Right kidney (tissue), 1 donor: ENCODE data around the gene CCDC88B.

ENCODE experiments used
- DNase-seq: peaks from one replicate; pipeline ENCODE4 v3.0.0-alpha.2; 2016

The CCDC88B gene

DNA sequence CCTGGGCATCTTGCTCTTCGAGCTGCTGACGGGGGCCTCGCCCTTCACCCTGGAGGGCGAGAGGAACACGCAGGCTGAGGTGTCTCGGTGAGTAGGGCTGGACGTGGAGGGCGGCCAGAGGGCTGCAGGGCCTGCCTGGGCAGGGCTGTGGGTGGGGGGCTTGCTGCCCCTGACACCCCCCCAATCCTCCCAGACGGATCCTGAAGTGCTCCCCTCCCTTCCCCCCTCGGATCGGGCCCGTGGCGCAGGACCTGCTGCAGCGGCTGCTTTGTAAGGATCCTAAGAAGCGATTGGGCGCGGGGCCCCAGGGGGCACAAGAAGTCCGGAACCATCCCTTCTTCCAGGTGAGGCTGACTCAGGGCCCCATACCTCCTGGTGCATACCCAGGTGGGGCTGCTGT is 21.7 kb downstream of the CCDC88B start:
- no peak for DNase-seq

DNA sequence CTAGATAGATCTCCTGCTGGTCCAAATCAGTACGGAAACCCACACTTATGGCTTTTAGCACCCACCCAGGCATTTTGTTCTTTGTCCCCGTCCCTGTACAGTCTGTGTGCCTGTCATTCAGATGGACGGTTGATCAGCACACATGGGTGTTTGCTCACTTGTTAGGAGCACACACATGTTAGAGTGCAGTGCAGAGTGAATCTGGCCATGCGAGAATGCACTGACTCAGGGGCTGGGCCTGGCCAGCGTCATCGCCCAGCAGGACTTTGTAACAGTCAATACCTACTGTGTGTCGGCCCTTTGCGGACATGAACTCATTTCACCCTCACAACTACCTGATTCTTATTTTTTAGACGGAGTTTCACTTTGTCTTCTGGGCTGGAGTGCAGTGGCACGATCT is 22.3 kb downstream of the CCDC88B start:
- DNase-seq = no peak

DNA sequence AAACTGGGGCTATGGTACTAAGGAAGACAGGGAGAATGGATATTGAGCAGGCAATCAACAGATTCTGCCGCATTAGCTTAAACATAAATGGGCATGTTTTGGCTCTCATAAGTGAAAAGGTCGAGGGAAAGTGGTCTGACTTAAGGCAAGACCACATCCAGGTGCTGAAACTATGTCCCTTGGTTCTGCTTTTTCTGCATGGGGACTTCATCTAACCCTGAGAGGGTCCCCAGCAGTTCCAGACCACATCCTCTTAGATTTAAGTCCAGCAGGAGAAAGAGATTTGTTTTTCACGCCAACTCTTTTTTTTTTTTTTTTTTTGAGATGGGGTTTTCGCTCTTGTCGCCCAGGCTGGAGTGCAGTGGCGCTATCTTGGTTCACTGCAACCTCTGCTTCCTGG is 24.4 kb downstream of the CCDC88B start:
- no peak for DNase-seq

DNA sequence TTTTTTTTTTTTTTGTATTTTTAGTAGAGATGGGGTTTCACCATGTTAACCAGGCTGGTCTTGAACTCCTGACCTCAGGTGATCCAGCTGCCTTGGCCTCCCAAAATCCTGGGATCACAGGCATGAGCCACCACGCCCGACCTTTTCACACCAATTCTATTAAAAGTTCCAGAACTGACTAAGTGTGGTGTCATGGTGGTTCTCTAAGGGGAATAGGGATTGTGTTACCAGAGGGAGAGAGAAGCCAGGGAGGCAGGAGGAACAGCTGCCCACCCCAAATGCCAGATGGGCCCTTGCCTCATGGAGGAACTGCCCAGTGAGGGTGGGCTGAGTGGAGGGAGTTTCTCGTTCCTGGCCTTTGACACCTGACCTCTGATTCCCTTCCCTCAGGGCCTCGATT is 24.9 kb downstream of the CCDC88B start:
- no peak for DNase-seq

DNA sequence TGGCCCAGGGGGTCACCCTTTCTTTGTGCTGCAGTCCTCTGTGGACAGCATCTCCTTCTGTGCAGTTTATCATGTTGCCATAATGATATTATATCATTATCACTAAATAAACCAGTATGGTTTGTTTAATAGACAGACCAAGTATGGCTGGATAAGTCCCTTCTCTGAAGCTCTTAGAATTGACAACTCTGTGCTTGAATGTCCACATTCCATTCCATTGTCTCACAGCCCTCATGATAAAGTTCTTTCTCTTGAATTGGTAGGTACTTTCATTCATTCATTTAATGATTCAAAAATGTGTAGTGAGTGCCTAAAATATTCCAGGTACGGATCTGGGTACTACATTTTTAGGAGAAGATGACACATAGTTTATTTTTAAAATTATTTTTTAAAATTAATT is 26.7 kb downstream of the CCDC88B start:
- no peak for DNase-seq

DNA sequence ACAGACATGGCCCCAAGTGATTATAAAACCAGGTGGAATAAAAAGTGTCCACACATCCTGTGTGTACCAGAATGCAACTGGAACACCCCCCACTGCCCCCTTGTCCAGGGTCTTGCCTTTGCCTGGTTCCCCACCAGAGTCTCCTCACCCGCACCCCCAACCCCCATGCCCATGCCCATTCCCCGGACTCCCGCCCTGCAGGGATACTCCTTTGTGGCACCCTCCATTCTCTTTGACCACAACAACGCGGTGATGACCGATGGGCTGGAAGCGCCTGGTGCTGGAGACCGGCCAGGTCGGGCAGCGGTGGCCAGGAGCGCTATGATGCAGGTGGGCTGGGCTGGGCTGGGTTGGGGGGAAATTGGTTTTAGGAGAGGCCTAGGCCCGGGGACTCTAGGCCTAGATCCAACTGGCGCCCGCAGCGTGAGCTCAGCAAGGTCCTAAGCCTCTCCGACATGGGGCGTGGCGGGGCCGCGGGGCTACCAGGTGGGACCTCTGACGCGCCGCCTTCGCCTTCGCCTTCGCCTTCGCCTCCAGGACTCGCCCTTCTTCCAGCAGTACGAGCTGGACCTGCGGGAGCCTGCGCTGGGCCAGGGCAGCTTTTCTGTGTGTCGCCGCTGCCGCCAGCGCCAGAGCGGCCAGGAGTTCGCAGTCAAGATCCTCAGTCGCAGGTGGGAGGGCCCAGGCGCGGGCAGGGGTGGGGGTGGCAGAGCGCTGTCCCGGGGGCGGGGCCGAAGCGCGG is 28.1 kb downstream of the CCDC88B start:
- DNase-seq = no peak

DNA sequence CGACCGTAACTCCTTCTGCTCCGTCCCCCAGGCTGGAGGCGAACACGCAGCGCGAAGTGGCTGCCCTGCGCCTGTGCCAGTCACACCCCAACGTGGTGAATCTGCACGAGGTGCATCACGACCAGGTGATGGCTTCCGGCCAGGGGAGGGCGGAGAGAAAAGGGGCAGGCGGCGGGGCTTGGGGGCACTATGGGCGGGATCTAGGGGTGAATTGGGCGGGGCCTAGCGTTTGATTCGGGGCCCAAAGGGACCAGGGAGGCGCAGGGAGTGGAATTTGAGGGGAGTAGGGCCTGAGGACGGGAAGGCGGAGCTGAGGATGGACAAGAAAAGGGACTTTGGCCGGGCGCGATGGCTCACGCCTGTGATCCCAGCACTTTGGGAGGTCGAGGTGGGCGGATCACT is 28.7 kb downstream of the CCDC88B start:
- no peak for DNase-seq

DNA sequence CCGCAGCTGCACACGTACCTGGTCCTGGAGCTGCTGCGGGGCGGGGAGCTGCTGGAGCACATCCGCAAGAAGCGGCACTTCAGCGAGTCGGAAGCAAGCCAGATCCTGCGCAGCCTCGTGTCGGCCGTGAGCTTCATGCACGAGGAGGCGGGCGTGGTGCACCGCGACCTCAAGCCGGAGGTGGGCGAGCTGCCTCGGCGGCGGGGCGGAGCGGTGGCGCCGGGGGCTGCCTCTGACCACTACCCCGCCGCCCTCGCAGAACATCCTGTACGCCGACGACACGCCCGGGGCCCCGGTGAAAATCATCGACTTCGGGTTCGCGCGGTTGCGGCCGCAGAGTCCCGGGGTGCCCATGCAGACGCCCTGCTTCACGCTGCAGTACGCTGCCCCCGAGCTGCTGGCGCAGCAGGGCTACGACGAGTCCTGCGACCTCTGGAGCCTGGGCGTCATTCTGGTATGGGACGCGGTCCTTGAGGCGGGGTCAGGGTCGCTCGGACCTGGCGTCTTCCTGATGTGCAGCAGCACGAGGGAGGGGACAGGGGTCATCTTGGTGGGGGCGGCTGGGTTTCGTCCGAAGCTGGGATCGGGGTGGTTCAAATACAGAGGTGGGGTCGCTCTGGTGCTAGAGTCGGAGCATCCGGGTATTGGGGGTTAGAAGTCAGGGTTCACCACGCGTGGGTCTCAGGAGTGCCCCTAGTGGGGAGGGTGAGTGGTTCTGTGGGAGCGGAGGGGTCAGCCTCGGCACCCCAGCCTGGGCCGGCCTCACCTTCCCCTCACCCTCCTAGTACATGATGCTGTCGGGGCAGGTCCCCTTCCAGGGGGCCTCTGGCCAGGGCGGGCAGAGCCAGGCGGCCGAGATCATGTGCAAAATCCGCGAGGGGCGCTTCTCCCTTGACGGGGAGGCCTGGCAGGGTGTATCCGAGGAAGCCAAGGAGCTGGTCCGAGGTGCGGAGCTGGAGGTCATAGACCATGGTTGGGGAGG is 29.7 kb downstream of the CCDC88B start:
- DNase-seq = no peak

DNA sequence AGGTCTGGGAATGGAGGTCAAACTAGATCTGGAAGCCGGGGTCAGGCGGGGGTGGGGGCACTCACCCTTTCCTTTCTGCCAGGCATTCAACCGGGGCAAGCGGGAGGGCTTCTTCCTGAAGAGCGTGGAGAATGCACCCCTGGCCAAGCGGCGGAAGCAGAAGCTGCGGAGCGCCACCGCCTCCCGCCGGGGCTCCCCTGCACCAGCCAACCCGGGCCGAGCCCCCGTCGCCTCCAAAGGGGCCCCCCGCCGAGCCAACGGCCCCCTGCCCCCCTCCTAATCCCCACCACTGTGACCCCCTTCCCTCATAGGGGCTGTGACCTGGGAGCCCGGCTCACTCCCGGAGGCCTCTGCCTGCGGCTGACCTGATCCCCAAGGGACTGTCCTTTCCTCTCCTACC is 31.2 kb downstream of the CCDC88B start:
- DNase-seq = no peak

DNA sequence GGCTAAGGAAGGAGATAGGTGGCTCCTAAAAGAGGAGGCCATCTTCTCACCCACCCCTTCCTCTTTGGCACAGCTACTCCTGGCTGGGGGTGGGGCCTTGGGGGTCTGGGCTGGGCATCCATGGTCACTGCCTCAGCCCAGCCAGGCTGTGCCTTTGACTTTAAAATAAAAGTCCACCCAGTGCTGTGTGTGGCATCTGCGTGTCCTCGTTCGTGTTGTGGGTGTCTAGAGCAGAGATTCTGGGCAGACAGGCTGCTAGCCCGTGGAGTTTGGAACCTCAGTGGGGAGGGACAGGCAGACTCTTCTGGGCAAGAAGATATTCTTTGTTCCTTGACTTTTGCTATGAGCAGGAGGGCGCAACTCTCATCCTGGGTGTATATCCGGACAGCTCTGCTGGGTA is 32.0 kb downstream of the CCDC88B start:
- no peak for DNase-seq

DNA sequence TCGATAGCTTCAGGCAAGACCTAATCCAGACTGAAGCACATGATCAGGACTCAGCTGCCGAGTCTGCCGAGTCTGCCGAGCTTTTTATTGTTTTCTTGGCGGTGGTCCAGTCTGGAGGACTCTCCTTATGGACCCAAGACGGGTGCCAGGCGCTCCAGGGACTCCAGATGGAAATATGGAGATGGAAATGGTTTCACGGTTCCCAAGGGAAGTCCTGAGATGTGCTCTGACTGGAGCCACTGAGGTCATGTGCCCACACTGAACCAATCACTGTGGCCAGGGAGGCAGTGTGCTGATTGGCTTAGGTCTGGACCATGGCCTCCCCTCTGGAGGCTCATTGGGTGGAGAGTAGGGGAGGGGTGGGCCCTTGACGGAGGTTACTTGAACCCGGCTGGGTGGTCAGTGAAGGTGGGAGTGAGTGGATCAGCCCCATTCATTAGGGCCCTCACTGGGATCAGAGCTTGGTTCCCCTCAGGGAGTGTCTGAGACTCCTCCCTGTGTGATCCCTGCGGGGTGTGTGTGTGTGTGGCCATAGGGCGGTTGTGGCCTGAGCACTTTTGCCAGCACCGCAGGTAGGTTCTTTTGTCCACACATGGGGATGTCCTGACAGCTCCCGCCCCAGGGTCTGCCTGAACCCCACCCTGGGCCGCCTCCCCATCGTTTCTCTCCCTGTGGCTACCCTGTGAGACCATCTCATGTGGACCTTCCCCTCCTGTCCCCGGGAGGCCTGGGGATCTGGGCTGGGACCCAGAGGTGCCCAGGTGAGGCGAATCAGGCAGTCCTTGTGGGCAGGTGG is 33.0 kb downstream of the CCDC88B start:
- DNase-seq = no peak

DNA sequence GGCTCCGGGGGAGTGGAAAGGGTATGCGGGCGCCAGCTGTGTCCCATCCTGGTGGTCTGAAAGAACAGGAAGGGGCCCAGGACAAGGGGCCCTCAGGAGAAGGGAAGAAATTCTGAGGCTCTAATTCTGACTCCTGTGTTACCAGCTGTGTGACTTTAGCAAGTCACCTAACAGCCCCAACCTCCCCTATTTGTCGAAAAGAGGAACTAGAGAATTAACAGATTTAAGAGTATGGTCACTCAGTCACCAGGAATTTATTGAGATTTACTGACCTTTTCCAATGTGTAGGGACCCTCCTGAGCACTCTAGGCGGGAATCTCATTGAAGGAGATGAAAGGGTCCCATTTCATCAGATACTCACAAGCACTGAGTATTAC is 33.6 kb downstream of the CCDC88B start:
- no peak for DNase-seq

DNA sequence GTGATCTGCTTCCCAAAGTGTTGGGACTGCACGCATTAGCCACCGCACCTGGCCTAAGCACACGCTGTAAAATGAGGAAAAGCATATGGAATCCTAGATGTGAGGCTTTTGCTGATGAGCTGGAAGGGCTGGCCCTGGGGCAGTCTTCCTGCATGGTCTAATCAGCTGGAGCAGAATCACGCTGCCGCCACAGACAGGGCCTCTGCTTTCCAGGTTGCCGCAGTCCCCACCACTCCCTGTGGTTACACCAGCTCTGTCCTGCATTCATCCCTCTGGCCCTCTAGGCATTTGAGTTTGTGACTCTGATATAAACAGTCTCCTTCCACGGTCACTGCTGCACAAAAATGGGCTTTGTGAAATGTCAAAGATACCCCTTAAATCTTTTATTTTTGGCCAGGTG is 36.1 kb downstream of the CCDC88B start:
- DNase-seq = no peak

DNA sequence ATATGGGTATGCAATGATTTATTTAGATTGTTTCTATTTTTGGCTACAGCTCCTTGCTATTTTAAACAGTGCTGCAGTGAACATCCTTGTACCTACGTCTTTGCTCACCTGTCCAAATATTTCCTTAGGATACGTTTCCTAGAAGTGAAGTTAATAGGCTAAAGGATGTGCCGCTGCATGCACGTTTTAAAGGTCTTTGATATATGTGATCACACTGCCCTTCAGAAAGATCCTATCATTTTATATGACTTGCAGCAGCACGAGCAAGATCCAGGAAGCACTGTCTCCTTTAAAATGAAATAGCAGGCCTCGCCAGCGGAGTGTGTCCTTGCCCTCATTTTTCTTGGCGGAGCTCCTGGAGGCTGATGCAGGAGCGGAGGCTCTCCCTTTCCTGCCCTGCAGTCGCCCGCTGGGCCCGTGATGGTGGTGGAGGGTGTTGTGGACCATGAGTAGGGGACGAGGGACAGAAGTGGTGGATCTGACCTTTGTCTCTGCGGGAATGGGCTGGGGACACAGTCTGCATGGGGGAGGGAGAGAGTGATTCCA is 38.4 kb downstream of the CCDC88B start:
- no peak for DNase-seq

DNA sequence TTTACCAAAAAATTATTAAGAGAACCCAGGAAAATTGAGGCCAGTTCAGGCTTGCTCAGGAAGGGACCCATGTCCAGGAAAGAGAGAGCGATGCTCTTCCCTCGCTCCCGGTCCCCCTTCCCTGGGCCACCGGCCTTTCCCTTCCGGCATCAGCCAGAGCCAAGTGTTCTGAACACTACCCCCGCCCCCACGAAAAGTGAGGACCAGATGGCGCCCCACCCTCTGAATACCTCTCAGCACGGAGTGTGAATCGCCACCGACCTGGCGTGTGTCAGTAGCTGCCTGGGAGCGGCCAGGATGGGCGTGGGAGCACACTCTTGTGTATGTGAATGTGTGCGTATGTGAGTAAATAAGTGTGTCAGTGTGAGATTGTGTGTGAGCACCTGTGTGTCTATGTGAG is 39.2 kb downstream of the CCDC88B start:
- DNase-seq = no peak

DNA sequence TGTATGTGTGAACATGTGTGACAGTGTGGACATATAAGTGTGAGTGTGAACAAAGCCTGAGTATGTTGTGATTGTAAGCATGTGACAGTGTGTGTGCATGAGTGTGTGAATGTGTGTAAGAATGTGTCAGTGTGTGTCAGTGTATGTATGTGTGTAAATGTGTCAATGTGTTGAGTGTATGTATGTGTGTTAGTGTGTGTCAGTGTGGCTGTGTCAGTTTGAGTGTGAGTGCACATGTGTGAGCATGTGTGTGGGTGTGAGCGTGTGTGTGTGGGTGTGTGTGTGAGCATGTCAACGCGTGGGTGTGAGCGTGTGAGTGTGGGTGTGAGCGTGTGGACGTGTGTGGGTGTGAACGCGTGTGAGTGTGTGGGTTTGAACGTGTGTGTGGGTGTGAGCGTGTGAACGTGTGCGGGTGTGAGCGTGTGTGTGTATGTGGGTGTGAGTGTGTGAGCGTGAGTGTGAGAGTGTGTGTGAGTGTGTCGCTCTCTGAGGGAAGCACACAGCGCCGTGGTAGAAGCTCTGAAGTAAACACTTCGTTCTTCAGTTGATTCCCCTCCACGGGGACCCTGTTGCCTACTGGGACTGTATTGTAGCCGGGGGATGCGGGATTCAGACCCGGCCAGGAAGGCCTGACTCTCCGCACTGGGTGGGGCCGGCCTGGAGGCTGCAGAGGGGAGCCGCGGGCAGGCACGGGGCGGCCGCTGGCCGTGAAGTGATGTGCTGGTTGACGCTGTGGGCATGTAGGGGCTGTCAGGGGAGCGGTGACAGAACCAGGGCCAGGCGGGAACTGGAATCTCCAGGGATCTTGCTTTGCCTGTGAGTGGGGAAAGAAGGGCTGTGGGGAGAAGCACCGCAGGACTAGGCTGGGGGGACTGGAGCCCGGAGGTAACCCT is 40.1 kb downstream of the CCDC88B start:
- DNase-seq = no peak

DNA sequence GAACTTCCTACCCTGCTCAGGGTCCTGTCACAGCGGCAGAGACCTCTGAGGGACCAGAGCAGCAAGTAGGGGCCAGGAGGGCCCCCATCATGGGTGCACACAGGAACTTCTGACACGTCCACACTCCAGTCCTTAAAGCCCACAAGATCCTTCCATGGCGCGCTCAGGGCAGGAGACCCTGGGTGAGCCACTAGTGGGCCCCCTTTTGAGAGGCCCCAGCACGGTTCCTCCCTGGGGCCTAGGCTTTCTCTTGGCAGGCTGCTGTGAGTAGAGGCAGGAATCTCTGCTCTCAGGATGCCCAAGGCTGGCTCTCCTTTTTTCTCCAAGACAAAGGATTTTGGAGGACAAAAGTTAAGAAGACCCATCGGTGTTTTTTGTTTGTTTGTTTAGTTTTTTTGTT is 41.3 kb downstream of the CCDC88B start:
- no peak for DNase-seq

DNA sequence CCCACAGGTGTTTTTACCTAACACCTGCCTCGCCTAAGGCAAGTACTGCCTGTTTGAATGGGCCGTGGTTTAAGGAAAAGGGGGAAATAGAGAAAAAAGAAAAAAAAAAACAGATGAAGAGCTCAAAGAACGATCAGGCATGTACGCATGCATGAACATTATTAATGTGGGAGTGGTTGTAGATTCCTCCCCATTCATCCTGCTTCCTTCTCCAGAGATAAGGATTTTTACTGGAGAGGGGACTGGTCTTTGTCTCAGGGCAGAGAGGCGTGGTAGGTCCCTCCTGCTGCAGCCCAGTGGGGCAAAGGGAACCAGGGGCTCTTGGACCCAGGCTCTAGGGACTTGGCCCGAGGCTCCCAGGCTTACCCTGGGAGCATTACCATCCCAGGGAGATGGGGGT is 42.0 kb downstream of the CCDC88B start:
- DNase-seq = no peak

DNA sequence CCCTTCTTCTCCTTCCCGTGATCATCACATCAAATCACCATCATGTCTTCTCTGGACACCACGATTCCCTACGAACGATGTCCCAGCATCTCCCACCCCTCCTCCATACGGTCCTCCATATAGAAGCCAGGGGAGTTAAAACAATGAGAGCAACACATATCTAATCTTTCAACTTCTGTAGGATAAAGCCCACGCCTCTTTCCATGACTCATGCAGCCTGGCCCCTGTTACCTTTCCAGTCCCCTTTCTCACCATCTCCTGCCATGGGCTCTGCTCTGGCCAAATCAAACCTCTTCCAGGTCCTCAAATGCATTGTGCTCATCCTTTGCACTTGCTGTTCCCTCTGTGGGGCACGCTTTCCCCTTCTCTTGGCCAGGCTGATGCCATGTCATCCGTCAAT is 42.6 kb downstream of the CCDC88B start:
- DNase-seq = no peak

DNA sequence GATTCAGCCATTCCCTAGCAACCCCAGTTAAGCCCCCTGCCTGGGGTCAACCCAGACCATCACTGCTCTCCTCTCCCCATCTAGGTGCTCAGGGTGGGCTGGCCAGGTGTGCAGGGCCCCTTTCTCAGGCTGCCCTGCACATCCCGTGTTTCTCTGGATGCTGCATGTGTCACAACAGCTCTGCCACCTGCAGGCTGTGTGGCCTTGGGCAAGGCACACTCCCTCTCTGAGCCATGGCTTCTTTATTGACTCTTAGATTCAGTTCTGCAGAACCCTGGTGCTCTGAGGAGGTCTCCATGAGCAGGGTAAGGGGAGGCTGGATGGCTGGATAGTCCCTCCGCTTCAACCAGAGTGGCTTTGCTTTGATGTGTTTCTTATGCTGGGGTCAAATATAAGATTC is 43.6 kb downstream of the CCDC88B start:
- DNase-seq = no peak

DNA sequence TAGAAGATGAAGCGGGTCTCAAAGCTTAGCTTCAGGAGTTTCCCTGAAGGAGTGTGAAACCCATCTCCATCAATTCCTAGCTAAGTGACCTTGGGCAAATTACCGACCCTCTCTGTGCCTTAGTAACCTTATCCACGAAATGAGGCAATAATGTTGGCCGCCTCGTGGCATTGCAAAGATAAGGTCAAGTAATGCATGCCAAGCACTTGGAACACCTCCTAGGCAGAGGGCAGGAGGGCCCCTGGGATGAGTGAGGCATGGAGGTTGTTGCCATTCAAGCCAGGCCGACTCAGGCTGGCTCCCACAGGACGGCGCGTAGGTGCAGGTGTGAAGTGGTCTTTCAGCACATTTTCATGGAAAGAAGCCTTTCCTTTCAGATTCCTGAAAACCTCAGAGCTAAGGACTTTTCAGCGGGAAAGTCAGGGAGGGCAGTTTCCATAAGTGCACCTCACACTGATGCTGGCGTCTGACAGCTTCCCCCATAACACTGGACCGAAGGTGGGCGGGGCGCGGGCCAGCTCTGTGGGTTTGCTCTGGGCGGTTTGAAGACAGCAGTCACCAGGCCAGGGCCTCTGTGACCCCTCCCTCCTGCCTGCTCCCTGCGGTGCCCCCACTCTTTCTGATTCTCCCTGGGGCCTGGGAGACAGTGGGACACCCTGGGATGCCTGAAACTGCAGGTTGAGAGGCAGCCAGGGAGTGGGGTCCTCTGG is 44.2 kb downstream of the CCDC88B start:
- no peak for DNase-seq
